Measurements from ENCODE around the gene ZNF605.
"Not testable (repeated sequence)": the region's sequence is repeated elsewhere in the genome, so short reads cannot be mapped to it uniquely, and the experiment has no call there.

The ZNF605 gene

GRCh38 chr12:132948146-132949066 is 7.7 kb downstream of the ZNF605 start:
- no peak for DNase-seq

GRCh38 chr12:132946246-132946820 is 9.8 kb downstream of the ZNF605 start:
- DNase-seq, result no peak

- no peak for DNase-seq
These were observed 10.3 kb downstream of the ZNF605 start for GRCh38 chr12:132945806-132946205.

GRCh38 chr12:132942611-132943010 is 13.5 kb downstream of the ZNF605 start:
- no peak for DNase-seq

- DNase-seq, result no peak
These were observed 14.7 kb downstream of the ZNF605 start for GRCh38 chr12:132941336-132941954.

- DNase-seq, result no peak
These were observed 15.9 kb downstream of the ZNF605 start for GRCh38 chr12:132940071-132940719.

GRCh38 chr12:132938807-132939206 is 17.3 kb downstream of the ZNF605 start:
- DNase-seq, result not testable (repeated sequence)

- DNase-seq, result no peak
These were observed 18.6 kb downstream of the ZNF605 start for GRCh38 chr12:132937476-132937875.

- DNase-seq, result not testable (repeated sequence)
These were observed 19.2 kb downstream of the ZNF605 start for GRCh38 chr12:132936921-132937320.

GRCh38 chr12:132936163-132936562 is 19.9 kb downstream of the ZNF605 start:
- DNase-seq, result no peak

GRCh38 chr12:132926415-132926833 is 29.7 kb downstream of the ZNF605 start:
- no peak for DNase-seq

- no peak for DNase-seq
These were observed 30.3 kb downstream of the ZNF605 start for GRCh38 chr12:132925597-132926414.

- no peak for DNase-seq
These were observed 31.8 kb downstream of the ZNF605 start for GRCh38 chr12:132924356-132924755.

GRCh38 chr12:132923356-132923909 is 32.7 kb downstream of the ZNF605 start:
- DNase-seq, result no peak

- DNase-seq, result no peak
These were observed 33.4 kb downstream of the ZNF605 start for GRCh38 chr12:132922676-132923075.

GRCh38 chr12:132921685-132922084 is 34.4 kb downstream of the ZNF605 start:
- DNase-seq, result no peak

GRCh38 chr12:132918680-132919079 is 37.4 kb downstream of the ZNF605 start:
- no peak for DNase-seq

- no peak for DNase-seq
These were observed 47.1 kb downstream of the ZNF605 start for GRCh38 chr12:132909030-132909368.

GRCh38 chr12:132908145-132909029 is 47.7 kb downstream of the ZNF605 start:
- DNase-seq, result peak; percentile 93

- DNase-seq, result not testable (repeated sequence)
These were observed 48.3 kb downstream of the ZNF605 start for GRCh38 chr12:132907789-132908144.

- DNase-seq, result no peak
These were observed 48.9 kb downstream of the ZNF605 start for GRCh38 chr12:132907216-132907615.
